GM21723 (cell line): ENCODE measurements around the gene CUL3.
"Not testable (repeated sequence)": the region's sequence is repeated elsewhere in the genome, so short reads cannot be mapped to it uniquely, and the experiment has no call there.

Source experiments
- ATAC-seq: cut with Tn5 transposase; IDR thresholded peaks from one replicate; pipeline ENCODE4 v1.9.1; 2021; ENCODE audit warnings: mild to moderate bottlenecking, moderate library complexity; ENCODE audit not compliant: unreplicated experiment

Gene CUL3

GRCh38 chr2:224583033-224583432, 2.1 kb downstream of the CUL3 start:
- not testable (repeated sequence) for ATAC-seq

- no peak for ATAC-seq
Measured at GRCh38 chr2:224580248-224580647, 4.9 kb downstream of the CUL3 start.

- ATAC-seq: no peak
Measured at GRCh38 chr2:224579411-224579810, 5.8 kb downstream of the CUL3 start.

- no peak for ATAC-seq
Measured at GRCh38 chr2:224577541-224577940, 7.6 kb downstream of the CUL3 start.

- ATAC-seq: peak; percentile 61
Measured at GRCh38 chr2:224576088-224576715, 9.0 kb downstream of the CUL3 start.

- ATAC-seq: no peak
Measured at GRCh38 chr2:224574423-224575084, 10.6 kb downstream of the CUL3 start.

- ATAC-seq: no peak
Measured at GRCh38 chr2:224573724-224574123, 11.4 kb downstream of the CUL3 start.

GRCh38 chr2:224572338-224572737, 12.8 kb downstream of the CUL3 start:
- no peak for ATAC-seq

- no peak for ATAC-seq
Measured at GRCh38 chr2:224570328-224570993, 14.7 kb downstream of the CUL3 start.

GRCh38 chr2:224569654-224570053, 15.5 kb downstream of the CUL3 start:
- no peak for ATAC-seq

GRCh38 chr2:224565452-224566035, 19.6 kb downstream of the CUL3 start:
- ATAC-seq: no peak

GRCh38 chr2:224563537-224563936, 21.6 kb downstream of the CUL3 start:
- ATAC-seq: no peak

GRCh38 chr2:224562831-224563230, 22.3 kb downstream of the CUL3 start:
- no peak for ATAC-seq

GRCh38 chr2:224561234-224562005, 23.7 kb downstream of the CUL3 start:
- ATAC-seq: peak; percentile 65

GRCh38 chr2:224560549-224560948, 24.6 kb downstream of the CUL3 start:
- ATAC-seq: no peak

- no peak for ATAC-seq
Measured at GRCh38 chr2:224557610-224558009, 27.6 kb downstream of the CUL3 start.

GRCh38 chr2:224556381-224556780, 28.8 kb downstream of the CUL3 start:
- ATAC-seq: no peak

- ATAC-seq: no peak
Measured at GRCh38 chr2:224555823-224556366, 29.3 kb downstream of the CUL3 start.

- ATAC-seq: no peak
Measured at GRCh38 chr2:224552771-224553170, 32.4 kb downstream of the CUL3 start.

GRCh38 chr2:224551693-224552092, 33.5 kb downstream of the CUL3 start:
- no peak for ATAC-seq

- no peak for ATAC-seq
Measured at GRCh38 chr2:224546926-224547325, 38.2 kb downstream of the CUL3 start.
